Memory B cell (primary cell): Measurements from ENCODE around the gene KCTD1.

ENCODE experiments used
- ATAC-seq: fragments of 150-1000 bp; cut with Tn5 transposase; 2 replicates; pipeline ENCODE4 v1.10.0; 2021; ENCODE audit warnings: low read depth, mild to moderate bottlenecking, moderate library complexity
- DNase-seq, 2 donors: peaks; one replicate each; pipeline ENCODE4 v3.0.0; 2022; ENCODE audit warnings: low spot score in 2 of 2
- H3K27ac Mint-ChIP-seq: one replicate; pipeline ENCODE4 v1.8.0; 2022; ENCODE audit warnings: mild to moderate bottlenecking, moderate library complexity, mixed read lengths
- H3K27me3 Mint-ChIP-seq: one replicate; pipeline ENCODE4 v1.8.0; 2022; ENCODE audit warnings: mixed read lengths
- H3K36me3 Mint-ChIP-seq: one replicate; pipeline ENCODE4 v1.8.0; 2022; ENCODE audit warnings: mild to moderate bottlenecking, mixed read lengths
- H3K4me1 Mint-ChIP-seq: one replicate; pipeline ENCODE4 v1.8.0; 2022; ENCODE audit warnings: mixed read lengths
- H3K4me3 Mint-ChIP-seq: one replicate; pipeline ENCODE4 v1.8.0; 2022; ENCODE audit warnings: mild to moderate bottlenecking, moderate library complexity, mixed read lengths
- H3K9me3 Mint-ChIP-seq: one replicate; pipeline ENCODE4 v1.8.0; 2022; ENCODE audit warnings: mixed read lengths

The KCTD1 gene

DNA sequence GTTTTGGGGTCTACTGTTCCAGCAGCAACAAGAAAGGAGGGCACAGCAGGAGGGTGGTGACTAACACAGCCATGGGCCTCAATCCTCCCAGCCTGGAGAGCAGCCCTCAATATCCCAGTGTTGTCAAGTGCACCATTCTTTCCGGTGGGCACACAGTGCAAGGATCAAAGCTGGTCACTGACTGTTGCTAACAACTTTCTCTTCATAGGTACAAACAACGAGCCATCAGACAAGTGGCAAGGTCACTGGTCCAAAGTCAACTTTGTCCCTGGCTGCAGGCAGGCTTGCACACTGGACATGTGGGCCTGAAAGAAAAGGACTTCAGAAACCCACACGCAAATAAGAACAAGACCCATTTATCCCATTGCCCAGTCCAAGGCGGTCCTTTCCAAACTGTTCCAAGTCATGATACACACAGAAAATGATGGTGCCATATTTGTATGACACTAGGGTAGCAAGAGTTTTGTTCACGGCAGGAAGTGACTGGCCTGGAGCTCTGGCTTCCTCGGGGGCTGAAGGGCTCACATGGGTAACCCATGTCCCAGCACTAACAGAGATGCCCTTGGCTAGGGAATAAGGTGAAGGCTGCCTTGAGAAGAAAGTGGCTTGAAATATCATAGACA is 57.0 kb downstream of the KCTD1 start:
- H3K27me3 Mint-ChIP-seq: no peaks in the 10 kb centered on the region
- no peaks in the 10 kb centered on the region for H3K36me3 Mint-ChIP-seq
- H3K4me1 Mint-ChIP-seq: no peaks in the 10 kb centered on the region
- H3K9me3 Mint-ChIP-seq: no peaks in the 10 kb centered on the region
- no peak for DNase-seq
- no peak overlapping the region for H3K27ac Mint-ChIP-seq
- ATAC-seq: no peak
- no peak overlapping the region for H3K4me3 Mint-ChIP-seq

- H3K9me3 Mint-ChIP-seq: no peaks in the 10 kb centered on the region
- no peak for DNase-seq
- H3K4me1 Mint-ChIP-seq: no peaks in the 10 kb centered on the region
- no peak overlapping the region for H3K4me3 Mint-ChIP-seq
- H3K36me3 Mint-ChIP-seq: no peaks in the 10 kb centered on the region
- no peaks in the 10 kb centered on the region for H3K27me3 Mint-ChIP-seq
- no peak for ATAC-seq
- H3K27ac Mint-ChIP-seq: no peak overlapping the region
Observed at GRCh38 chr18:26489881-26490280, 58.5 kb downstream of the KCTD1 start.

DNA sequence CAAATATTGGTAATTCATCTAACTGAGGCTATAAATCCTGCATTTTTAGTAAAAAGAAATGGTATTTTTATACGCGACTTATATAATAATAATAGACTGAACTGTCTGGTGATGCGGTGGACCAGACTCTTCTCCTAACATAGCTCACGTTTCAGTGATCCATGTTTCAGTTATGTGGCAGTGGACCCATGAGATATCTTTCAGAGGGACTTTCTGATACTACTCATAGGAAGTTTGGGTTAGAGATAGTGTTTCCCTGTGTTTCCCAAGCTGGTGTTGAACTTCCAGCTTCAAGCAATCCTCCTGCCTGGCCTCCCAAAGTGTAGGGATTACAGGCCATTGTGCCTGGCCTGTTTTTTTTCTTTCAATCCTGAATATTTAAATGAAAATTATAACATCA is 59.2 kb downstream of the KCTD1 start:
- H3K27ac Mint-ChIP-seq: no peak overlapping the region
- H3K9me3 Mint-ChIP-seq: no peaks in the 10 kb centered on the region
- H3K4me3 Mint-ChIP-seq: no peak overlapping the region
- no peak for ATAC-seq
- no peaks in the 10 kb centered on the region for H3K27me3 Mint-ChIP-seq
- DNase-seq: no peak
- H3K4me1 Mint-ChIP-seq: no peaks in the 10 kb centered on the region
- H3K36me3 Mint-ChIP-seq: peaks cover 2% of the 10 kb centered on the region

DNA sequence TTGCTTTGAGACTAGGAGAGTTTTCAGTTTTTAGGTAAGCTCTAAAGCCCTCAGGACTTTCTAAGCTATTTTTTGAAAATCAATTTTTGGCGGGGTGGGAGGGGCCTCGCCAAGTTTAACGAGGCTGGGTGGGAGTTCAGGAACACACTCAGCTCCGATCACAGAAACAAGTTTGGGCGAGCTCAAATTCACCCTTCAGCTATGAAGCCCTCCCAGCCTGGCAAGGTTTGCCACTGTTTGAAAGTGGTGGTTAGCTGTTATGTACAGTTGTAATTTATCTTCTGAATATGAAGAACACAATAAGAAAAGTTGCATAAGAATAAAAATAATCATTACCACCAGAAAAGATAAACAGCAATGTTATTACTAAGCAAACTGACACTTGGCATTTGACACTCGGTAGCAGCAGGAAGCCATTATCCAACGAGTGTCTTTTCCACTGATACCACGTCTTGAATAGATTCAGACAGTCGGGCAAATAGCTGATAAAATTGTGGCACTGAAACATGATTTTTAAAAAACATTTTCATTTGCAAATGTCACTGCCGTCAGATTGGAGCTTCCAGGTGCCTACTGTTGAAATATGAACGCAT is 59.8 kb downstream of the KCTD1 start:
- ATAC-seq: no peak

GRCh38 chr18:26487437-26487836 is 60.9 kb downstream of the KCTD1 start:
- H3K27me3 Mint-ChIP-seq: no peaks in the 10 kb centered on the region
- peaks cover 2% of the 10 kb centered on the region for H3K36me3 Mint-ChIP-seq
- peak; percentile 26 for ATAC-seq
- H3K27ac Mint-ChIP-seq: no peak overlapping the region
- no peaks in the 10 kb centered on the region for H3K4me1 Mint-ChIP-seq
- no peak overlapping the region for H3K4me3 Mint-ChIP-seq
- DNase-seq: no peak
- no peaks in the 10 kb centered on the region for H3K9me3 Mint-ChIP-seq

More for the DNA sequence above, 59.8 kb downstream of the KCTD1 start:
- DNase-seq: no peak
- Mint-ChIP-seq H3K4me1 (no peaks in the 10 kb centered on the region), H3K36me3 (peaks cover 2% of the 10 kb centered on the region), H3K27me3 (no peaks in the 10 kb centered on the region), H3K9me3 (no peaks in the 10 kb centered on the region), H3K4me3 (no peak overlapping the region), H3K27ac (no peak overlapping the region)

DNA sequence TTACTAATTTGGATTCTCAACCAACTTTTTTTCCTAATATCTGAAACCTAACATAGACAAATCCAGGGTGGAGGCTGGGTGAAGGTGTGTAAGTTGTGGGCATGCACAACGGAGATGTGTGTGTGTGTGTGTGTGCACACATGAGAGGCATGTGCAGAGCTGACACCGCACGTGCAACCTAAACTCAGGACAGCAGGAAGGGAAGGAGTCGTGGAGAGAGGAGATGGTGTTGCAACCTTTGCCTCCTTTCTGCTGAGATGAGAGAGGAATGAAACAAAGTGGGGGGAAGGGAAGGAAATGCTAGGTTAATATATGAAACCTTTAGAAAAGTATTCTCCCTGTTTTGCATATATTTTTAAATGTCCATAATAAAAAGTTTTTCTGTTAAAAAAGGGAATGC is 64.7 kb downstream of the KCTD1 start:
- Mint-ChIP-seq H3K4me1 (no peaks in the 10 kb centered on the region), H3K27me3 (no peaks in the 10 kb centered on the region), H3K36me3 (peaks cover 2% of the 10 kb centered on the region), H3K4me3 (no peak overlapping the region), H3K27ac (no peak overlapping the region), H3K9me3 (no peaks in the 10 kb centered on the region)
- ATAC-seq (no peak), DNase-seq (no peak)

GRCh38 chr18:26482569-26482968 is 65.8 kb downstream of the KCTD1 start:
- H3K36me3 Mint-ChIP-seq: peaks cover 2% of the 10 kb centered on the region
- no peak for DNase-seq
- H3K27me3 Mint-ChIP-seq: no peaks in the 10 kb centered on the region
- H3K9me3 Mint-ChIP-seq: no peaks in the 10 kb centered on the region
- H3K4me1 Mint-ChIP-seq: no peaks in the 10 kb centered on the region
- no peak for ATAC-seq
- H3K27ac Mint-ChIP-seq: no peak overlapping the region
- H3K4me3 Mint-ChIP-seq: no peak overlapping the region

DNA sequence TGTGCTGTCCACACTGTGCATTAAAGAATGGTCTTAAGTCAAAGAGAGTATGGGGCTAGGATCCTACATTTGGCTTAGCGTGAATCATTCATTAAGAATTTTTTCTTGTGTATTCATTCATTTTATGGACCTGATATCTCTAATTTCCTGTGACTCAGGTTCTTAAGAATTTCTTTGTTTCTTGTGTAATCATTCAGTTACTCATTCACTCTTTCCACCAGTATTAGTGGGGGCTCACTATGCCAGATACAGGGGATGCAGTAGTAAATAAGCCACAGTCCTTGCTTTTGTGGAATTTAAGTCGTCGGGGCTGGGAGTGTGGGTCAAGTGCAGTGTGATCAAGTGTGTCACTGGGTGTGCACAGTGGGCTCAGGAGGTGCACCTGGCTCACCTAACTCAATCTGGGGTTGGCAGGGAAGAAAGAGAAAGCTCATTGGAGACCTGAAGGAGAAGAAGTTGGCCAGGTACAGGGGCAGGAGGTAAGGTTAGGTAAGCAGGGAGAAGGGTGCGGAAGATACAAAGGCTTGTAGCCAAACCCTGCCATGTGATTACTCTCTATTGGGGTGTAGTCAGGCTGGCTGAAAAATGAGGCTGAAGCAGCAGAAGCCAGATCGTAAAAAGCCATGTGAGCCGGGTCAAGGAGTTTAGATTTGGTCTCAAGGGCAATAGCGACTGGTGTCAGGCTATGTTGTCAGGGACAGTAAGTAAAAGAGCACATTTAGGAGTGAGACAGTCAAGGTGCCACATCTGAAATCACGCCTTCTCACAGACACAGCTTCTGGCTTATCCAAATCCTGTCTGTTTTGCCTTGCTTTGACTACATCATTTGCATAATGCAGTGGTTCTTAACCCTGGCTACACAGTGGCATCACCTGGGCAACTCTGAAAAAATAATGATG is 67.2 kb downstream of the KCTD1 start:
- Mint-ChIP-seq H3K4me3 (no peak overlapping the region), H3K9me3 (no peaks in the 10 kb centered on the region), H3K36me3 (peaks cover 2% of the 10 kb centered on the region), H3K27me3 (no peaks in the 10 kb centered on the region), H3K4me1 (no peaks in the 10 kb centered on the region), H3K27ac (no peak overlapping the region)
- DNase-seq (no peak), ATAC-seq (no peak)

DNA sequence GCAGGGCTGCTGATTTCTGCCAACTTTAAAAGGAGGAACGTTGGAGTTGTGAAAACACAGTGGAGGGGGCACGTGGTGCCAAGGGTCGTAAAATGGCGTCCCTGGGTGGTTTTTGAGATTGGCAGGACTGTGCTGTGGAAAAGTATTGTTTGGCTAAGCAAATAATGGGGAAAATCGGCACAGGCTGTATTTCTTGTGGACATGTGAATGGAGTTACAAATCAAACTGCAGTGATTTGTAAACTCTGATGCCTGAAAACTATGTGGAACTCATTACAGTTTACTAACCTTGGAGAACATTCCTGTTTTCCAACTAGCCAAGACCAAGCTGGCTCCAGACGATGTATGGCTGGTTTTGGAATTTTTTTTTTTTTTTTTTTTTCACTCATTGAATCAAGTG is 68.7 kb downstream of the KCTD1 start:
- no peaks in the 10 kb centered on the region for H3K4me1 Mint-ChIP-seq
- ATAC-seq (no peak), DNase-seq (no peak)
- no peaks in the 10 kb centered on the region for H3K27me3 Mint-ChIP-seq
- no peaks in the 10 kb centered on the region for H3K9me3 Mint-ChIP-seq
- no peak overlapping the region for H3K27ac Mint-ChIP-seq
- no peak overlapping the region for H3K4me3 Mint-ChIP-seq
- H3K36me3 Mint-ChIP-seq: peaks cover 2% of the 10 kb centered on the region

DNA sequence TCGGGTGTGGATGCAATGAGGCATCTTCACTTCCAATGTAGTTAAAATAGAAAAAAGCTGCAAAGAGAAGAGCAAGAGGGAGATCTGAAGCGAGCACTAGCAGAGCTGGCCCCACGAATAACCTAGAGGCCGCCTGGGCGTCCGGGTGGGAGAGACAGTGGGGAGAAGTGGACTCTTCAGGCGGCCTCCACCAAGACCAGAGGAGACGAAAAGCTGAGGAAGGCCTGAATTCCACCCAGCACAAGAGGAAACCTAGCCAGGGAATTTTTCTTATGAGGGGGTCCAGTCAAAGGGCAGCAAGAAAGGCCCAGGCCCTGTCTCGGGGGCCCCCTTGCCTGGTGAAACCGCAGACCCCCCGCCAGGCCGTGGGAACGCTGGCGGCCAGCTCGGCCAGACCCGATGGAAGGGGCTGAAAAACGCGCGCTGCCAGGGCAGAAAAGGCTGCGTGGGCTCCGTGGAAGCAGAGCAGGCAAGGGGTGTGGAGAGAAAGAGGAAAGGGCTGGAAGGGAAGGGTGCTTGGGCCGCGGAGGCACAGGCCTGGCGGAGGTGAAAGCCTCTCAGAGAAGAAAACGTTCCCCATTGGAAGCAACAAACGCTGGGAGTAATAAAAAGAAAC is 69.2 kb downstream of the KCTD1 start:
- Mint-ChIP-seq H3K36me3 (no peaks in the 10 kb centered on the region), H3K27ac (no peak overlapping the region), H3K9me3 (no peaks in the 10 kb centered on the region), H3K4me1 (no peaks in the 10 kb centered on the region), H3K27me3 (no peaks in the 10 kb centered on the region), H3K4me3 (no peak overlapping the region)
- DNase-seq (no peak), ATAC-seq (no peak)

DNA sequence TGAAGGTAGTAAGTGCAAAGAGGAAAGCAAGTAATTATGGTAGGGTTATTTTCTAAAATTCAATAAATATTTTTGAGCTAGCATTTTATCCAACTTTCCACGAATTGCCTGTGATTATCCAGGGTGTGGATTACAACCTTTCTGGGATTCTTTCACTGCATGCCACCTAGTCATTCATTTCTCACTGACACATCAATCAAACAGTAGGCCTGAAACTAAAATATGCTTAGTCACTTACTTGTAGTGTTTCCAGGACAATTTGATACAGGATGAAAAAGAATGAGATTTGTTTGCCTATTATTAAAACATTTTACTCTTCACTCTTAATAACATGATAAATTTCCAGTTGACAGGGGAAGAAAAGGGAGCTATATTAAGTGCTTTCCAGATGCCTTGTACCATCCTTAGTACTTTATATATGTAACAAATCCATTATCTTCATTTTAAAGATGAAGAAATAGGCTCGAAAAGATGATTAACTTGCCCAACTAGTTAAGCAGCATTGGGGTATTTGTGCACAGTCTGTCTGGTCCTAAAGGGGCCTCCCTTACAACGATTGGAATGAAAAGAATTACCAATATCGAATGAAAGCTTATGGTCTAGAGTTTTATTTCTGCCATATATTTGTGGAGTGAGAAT is 70.4 kb downstream of the KCTD1 start:
- H3K36me3 Mint-ChIP-seq: peaks cover 2% of the 10 kb centered on the region
- H3K27ac Mint-ChIP-seq: no peak overlapping the region
- no peaks in the 10 kb centered on the region for H3K9me3 Mint-ChIP-seq
- H3K27me3 Mint-ChIP-seq: no peaks in the 10 kb centered on the region
- H3K4me3 Mint-ChIP-seq: no peak overlapping the region
- DNase-seq: no peak
- no peaks in the 10 kb centered on the region for H3K4me1 Mint-ChIP-seq
- no peak for ATAC-seq

DNA sequence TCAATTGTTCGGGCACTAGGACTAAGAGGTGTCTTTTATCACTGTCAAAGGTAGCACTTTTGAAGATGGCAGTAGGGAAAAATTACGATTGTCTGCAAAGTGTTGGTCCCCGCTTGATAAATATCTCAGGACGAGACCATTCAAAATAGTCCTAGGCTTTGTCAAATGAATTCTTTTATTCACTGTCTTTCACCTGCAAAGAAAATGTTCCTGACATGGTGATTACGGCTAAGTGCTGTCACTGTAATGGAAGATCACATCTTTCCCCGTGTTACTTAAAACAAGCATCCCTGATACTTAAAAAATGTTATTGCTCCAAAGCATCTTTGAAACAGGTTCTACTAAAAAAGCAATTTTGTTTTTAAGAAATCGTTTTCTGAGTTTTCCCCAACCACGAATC is 71.7 kb downstream of the KCTD1 start:
- H3K4me3 Mint-ChIP-seq: no peak overlapping the region
- DNase-seq (no peak), ATAC-seq (no peak)
- H3K36me3 Mint-ChIP-seq: peaks cover 2% of the 10 kb centered on the region
- H3K4me1 Mint-ChIP-seq: no peaks in the 10 kb centered on the region
- H3K27ac Mint-ChIP-seq: no peak overlapping the region
- peaks cover 1% of the 10 kb centered on the region for H3K27me3 Mint-ChIP-seq
- H3K9me3 Mint-ChIP-seq: no peaks in the 10 kb centered on the region

GRCh38 chr18:26474542-26474941 is 73.8 kb downstream of the KCTD1 start:
- DNase-seq: no peak
- peaks cover 4% of the 10 kb centered on the region for H3K4me1 Mint-ChIP-seq
- peaks cover 2% of the 10 kb centered on the region for H3K27me3 Mint-ChIP-seq
- no peak for ATAC-seq
- no peak overlapping the region for H3K27ac Mint-ChIP-seq
- H3K36me3 Mint-ChIP-seq: peaks cover 2% of the 10 kb centered on the region
- no peak overlapping the region for H3K4me3 Mint-ChIP-seq
- H3K9me3 Mint-ChIP-seq: no peaks in the 10 kb centered on the region

DNA sequence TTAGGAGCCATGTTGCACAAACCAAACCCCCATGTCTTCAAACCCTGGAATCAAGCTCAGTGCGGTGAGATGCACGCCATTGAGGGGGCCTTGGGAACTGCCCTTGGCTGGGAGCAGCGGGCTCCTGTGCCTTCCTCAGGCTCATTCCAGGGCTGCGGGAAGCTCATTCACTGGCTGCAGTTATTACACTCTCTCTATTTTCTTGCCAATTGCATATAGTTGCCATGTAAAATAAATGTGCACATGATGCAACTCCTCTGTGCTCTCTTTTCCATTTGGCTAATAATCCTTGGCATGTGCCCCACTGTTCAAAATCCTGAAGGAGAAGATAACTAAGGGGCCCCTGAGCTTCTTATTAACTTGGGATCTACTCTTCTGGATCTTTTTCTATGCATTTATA is 74.7 kb downstream of the KCTD1 start:
- H3K4me1 Mint-ChIP-seq: peaks cover 4% of the 10 kb centered on the region
- H3K9me3 Mint-ChIP-seq: no peaks in the 10 kb centered on the region
- H3K36me3 Mint-ChIP-seq: peaks cover 2% of the 10 kb centered on the region
- H3K27me3 Mint-ChIP-seq: peaks cover 2% of the 10 kb centered on the region
- DNase-seq: no peak
- H3K4me3 Mint-ChIP-seq: no peak overlapping the region
- ATAC-seq: no peak
- H3K27ac Mint-ChIP-seq: no peak overlapping the region
